Measurements from ENCODE around the gene RASEF. TPM values are rescaled to one million over a fixed set of nuclear protein-coding genes. Genes with fewer than 3 reads are reported as not detected.

The RASEF gene
- total RNA-seq, 4 donors from 2014 or later: 0.40 to 9.9 (median 0.81) TPM

- Histone ChIP-seq H3K27ac (no peak overlapping the region), H3K27me3 (no peaks in the 10 kb centered on the region), H3K4me1 (no peaks in the 10 kb centered on the region), H3K9me3 (no peaks in the 10 kb centered on the region), H3K4me3 (no peak overlapping the region), H3K36me3 (no peaks in the 10 kb centered on the region)
- no peak for DNase-seq
- intact Hi-C loops (cut with DNase I; ENCODE audit: low total_unique reads): no loop called here
- no peak for TF ChIP-seq POLR2A (IDR thresholded peaks at IDR 0.05)
- TF ChIP-seq, protein P1, sequence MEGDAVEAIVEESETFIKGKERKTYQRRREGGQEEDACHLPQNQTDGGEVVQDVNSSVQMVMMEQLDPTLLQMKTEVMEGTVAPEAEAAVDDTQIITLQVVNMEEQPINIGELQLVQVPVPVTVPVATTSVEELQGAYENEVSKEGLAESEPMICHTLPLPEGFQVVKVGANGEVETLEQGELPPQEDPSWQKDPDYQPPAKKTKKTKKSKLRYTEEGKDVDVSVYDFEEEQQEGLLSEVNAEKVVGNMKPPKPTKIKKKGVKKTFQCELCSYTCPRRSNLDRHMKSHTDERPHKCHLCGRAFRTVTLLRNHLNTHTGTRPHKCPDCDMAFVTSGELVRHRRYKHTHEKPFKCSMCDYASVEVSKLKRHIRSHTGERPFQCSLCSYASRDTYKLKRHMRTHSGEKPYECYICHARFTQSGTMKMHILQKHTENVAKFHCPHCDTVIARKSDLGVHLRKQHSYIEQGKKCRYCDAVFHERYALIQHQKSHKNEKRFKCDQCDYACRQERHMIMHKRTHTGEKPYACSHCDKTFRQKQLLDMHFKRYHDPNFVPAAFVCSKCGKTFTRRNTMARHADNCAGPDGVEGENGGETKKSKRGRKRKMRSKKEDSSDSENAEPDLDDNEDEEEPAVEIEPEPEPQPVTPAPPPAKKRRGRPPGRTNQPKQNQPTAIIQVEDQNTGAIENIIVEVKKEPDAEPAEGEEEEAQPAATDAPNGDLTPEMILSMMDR (IDR thresholded peaks at IDR 0.05): no peak
Measured at GRCh38 chr9:82969291-82969690, 93.7 kb downstream of the RASEF start.

DNA sequence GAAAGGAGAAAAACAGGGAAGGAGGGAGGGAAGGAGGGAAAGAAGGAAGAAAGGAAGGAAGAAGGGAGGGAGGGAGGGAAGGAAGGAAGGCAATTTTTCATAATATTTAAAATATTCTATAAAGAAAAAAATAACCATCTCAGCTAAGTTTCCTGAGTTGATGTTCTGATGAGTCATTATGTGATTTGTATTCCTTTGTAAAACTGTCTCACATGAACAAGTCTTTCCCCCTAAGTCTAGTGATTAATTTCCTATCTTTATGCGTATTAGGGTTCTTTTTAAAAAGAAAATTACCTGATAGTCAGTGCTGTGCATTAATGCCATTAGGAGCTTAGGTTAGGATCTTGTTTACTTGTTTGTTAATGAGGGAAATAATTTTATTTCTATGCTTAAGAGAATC lies 94.1 kb downstream of the RASEF start:
- Histone ChIP-seq H3K27me3 (no peaks in the 10 kb centered on the region), H3K4me1 (no peaks in the 10 kb centered on the region), H3K27ac (no peak overlapping the region), H3K4me3 (no peak overlapping the region), H3K9me3 (no peaks in the 10 kb centered on the region), H3K36me3 (no peaks in the 10 kb centered on the region)
- intact Hi-C loops (cut with DNase I; ENCODE audit: low total_unique reads): no loop called here
- no peak for DNase-seq
- no peak for TF ChIP-seq POLR2A (IDR thresholded peaks at IDR 0.05)
- TF ChIP-seq, protein P1 (IDR thresholded peaks at IDR 0.05): no peak

DNA sequence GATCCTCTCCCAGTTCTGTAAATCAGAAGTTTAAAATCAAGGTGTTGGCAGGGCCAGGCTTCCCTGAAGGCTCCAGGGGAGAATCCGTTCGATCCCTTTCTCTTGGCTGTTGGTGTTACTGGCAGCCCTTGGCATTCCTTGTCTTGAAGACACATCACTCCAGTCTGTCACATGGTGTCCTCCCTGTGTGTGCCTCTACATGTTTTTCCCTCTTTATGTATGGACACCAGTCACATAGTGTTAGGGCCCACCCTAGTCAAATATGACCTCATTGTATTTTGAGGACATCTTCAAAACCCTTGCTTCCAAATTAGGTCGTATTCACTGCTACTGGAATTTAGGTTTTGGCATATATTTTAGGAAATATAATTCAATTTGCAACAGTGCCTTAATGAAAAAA lies 94.6 kb downstream of the RASEF start:
- no peaks in the 10 kb centered on the region for H3K4me1 ChIP-seq
- no peak for DNase-seq
- TF ChIP-seq POLR2A (IDR thresholded peaks at IDR 0.05): no peak
- TF ChIP-seq, protein P1 (IDR thresholded peaks at IDR 0.05): no peak
- H3K9me3 ChIP-seq: no peaks in the 10 kb centered on the region
- no peak overlapping the region for H3K4me3 ChIP-seq
- no peaks in the 10 kb centered on the region for H3K27me3 ChIP-seq
- H3K27ac ChIP-seq: no peak overlapping the region
- intact Hi-C loops (cut with DNase I; ENCODE audit: low total_unique reads): no loop called here
- H3K36me3 ChIP-seq: no peaks in the 10 kb centered on the region

- DNase-seq: peak; percentile 52
- TF ChIP-seq, protein P1 (IDR thresholded peaks at IDR 0.05): peak; percentile 51 to 80 (median 71)
- no peak for TF ChIP-seq POLR2A (IDR thresholded peaks at IDR 0.05)
- H3K36me3 ChIP-seq: no peaks in the 10 kb centered on the region
- no peaks in the 10 kb centered on the region for H3K4me1 ChIP-seq
- intact Hi-C loops (cut with DNase I; ENCODE audit: low total_unique reads): no loop called here
- no peak overlapping the region for H3K4me3 ChIP-seq
- no peak overlapping the region for H3K27ac ChIP-seq
- H3K27me3 ChIP-seq: no peaks in the 10 kb centered on the region
- H3K9me3 ChIP-seq: no peaks in the 10 kb centered on the region
Measured at GRCh38 chr9:82961504-82962125, 101.3 kb downstream of the RASEF start.

DNA sequence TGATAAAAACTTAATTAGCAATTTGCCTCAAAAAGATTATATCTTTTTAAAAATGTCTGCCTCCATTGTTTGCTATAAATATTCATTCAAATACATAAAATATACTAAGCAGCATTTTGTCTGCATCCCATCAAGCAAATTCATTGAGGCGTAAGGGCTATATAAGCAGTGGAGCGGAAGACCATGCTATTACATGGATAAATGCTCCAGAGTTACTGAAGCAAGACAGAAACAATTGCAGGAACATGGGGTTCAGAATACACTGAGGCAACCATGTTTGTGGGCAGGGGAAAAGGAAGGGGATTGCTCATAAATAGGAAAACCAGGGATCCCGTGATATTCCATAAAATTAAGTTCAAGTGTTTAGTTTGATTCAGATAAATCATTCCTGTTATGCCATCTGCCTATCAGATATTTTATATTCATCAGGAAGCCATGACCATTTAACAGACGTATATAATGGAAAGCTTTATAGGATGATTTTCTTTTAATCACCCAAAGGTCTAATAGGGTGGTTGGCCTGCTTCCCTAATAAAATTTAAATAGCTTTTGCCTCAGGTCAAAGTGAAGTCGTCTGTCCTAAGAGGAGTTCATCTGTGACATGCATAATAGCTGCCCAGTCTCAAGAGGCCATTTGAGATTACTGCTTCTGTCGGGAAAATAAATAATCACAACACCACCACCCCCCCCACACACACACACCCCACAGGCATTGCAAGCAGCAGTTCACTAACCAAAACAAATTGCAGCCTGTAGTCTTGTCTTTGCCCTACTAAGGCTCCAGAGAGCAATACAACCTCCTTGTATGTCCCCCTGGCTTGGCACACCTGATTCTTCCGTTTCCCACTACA lies 105.2 kb downstream of the RASEF start:
- DNase-seq: no peak
- no peak for TF ChIP-seq POLR2A (IDR thresholded peaks at IDR 0.05)
- TF ChIP-seq, protein P1 (IDR thresholded peaks at IDR 0.05): no peak
- Histone ChIP-seq H3K9me3 (no peaks in the 10 kb centered on the region), H3K4me3 (no peak overlapping the region), H3K4me1 (no peaks in the 10 kb centered on the region), H3K36me3 (no peaks in the 10 kb centered on the region), H3K27me3 (no peaks in the 10 kb centered on the region), H3K27ac (no peak overlapping the region)
- intact Hi-C loops (cut with DNase I; ENCODE audit: low total_unique reads): no loop called here

Measured in uterus (tissue), 4 donors.